ENCODE data around the gene TECPR2.
A peak's percentile ranks its signal among the peaks of the same experiment; 100 is the strongest.

The TECPR2 gene

GRCh38 chr14:102500158-102500662, 137.5 kb downstream of the TECPR2 start:
- DNase-seq, result no peak

GRCh38 chr14:102500713-102501112, 138.0 kb downstream of the TECPR2 start:
- no peak for DNase-seq

GRCh38 chr14:102501751-102502315, 139.1 kb downstream of the TECPR2 start:
- DNase-seq, result no peak

- DNase-seq, result no peak
Measured at GRCh38 chr14:102502571-102502970, 139.8 kb downstream of the TECPR2 start.

GRCh38 chr14:102503641-102504327, 141.0 kb downstream of the TECPR2 start:
- DNase-seq, result no peak

- DNase-seq, result no peak
Measured at GRCh38 chr14:102504328-102504999, 141.7 kb downstream of the TECPR2 start.

GRCh38 chr14:102505000-102505619, 142.4 kb downstream of the TECPR2 start:
- no peak for DNase-seq

- DNase-seq, result no peak
Measured at GRCh38 chr14:102505775-102506625, 143.3 kb downstream of the TECPR2 start.

- no peak for DNase-seq
Measured at GRCh38 chr14:102506626-102506925, 143.8 kb downstream of the TECPR2 start.

- no peak for DNase-seq
Measured at GRCh38 chr14:102507081-102507856, 144.5 kb downstream of the TECPR2 start.

GRCh38 chr14:102507857-102508312, 145.1 kb downstream of the TECPR2 start:
- DNase-seq, result no peak

- DNase-seq, result no peak
Measured at GRCh38 chr14:102508410-102508773, 145.7 kb downstream of the TECPR2 start.

- DNase-seq, result no peak
Measured at GRCh38 chr14:102508774-102509745, 146.3 kb downstream of the TECPR2 start.

- peak; percentile 32 for DNase-seq
Measured at GRCh38 chr14:102509746-102510615, 147.2 kb downstream of the TECPR2 start, which contains the start of gene ANKRD9. ANKRD9 (minus strand) TSS chr14:102509776; CDS start chr14:102507889, 1,887 bp downstream.

GRCh38 chr14:102510616-102511520, 148.1 kb downstream of the TECPR2 start:
- no peak for DNase-seq

- DNase-seq, result no peak
Measured at GRCh38 chr14:102511538-102511937, 148.8 kb downstream of the TECPR2 start.

- DNase-seq, result no peak
Measured at GRCh38 chr14:102512793-102513300, 150.1 kb downstream of the TECPR2 start.

All from NCI-H1417 treated with DMSO at 0.1 percent for 48 hours (cell line).